Measurements from ENCODE around the gene PHLPP1.

The PHLPP1 gene

DNA sequence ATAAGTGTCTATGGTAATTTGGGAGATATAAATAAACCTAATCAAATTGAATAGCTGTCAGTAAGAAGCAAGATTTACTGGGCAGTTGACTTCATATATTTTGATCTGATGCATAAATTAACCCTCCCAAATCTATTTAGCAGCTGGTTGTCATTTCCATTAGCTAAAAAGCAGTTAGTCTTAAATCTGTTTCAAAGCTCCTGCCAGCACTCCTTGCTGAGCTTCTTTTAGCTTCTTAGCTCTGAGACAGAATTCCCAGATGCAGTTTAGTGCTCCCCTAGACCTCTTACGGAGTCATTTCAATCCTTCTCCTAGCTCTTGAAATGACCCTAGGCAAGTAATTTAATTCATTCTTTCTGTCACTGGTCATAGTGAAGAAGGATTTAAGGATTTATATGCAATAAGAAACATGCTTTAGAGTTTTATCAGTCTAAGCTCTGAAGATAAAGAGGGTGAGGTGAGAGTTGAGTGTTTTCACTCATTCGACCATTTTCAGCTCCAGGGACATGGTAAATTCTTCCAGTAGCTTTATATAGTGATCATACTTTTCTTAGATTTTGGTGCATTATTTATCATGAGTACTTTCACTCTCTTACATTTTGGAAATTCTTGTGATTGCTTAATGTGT lies 98.9 kb downstream of the PHLPP1 start:
- DNase-seq (ENCODE audit: low spot score), result no peak
- no peaks in the 10 kb centered on the region for H3K9me3 ChIP-seq (ENCODE audit: severe bottlenecking)

DNA sequence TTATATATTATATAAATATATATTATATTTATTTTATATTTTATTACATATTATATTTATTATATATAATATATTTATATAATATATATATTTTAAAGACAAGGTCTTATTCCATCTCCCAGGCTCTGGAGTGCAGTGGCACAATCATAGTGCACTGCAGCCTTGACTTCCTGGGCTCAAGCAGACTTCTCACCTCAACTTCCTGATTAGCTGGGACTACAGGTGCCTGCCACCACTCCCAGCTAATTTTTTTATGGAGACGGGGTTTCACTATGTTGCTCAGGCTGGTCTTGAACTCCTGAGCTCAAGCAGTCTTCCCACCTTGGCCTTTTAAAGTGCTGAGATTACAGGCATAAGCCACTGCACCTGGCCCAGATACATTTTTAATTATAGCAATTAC lies 110.0 kb downstream of the PHLPP1 start:
- Histone ChIP-seq H3K27me3 (ENCODE audit: insufficient read depth, poor library complexity, severe bottlenecking) (no peaks in the 10 kb centered on the region), H3K9me3 (ENCODE audit: severe bottlenecking) (no peaks in the 10 kb centered on the region), H3K4me1 (ENCODE audit: insufficient read depth, poor library complexity, severe bottlenecking) (no peaks in the 10 kb centered on the region), H3K36me3 (ENCODE audit: low read depth) (0 out of 2 replicates have a peak, but pooled peaks cover 5% of the 10 kb centered on the region), H3K4me3 (ENCODE audit: severe bottlenecking) (no peak overlapping the region), H3K27ac (ENCODE audit: poor library complexity, severe bottlenecking) (no peak overlapping the region)
- DNase-seq (ENCODE audit: low spot score) (no peak), ATAC-seq (ENCODE audit: low read depth) (no peak)
- TF ChIP-seq CTCF (IDR thresholded peaks at IDR 0.05; ENCODE audit: poor library complexity, severe bottlenecking), result no peak

More for the DNA sequence above, 98.9 kb downstream of the PHLPP1 start:
- no peak for ATAC-seq (ENCODE audit: low read depth)
- Histone ChIP-seq H3K36me3 (ENCODE audit: low read depth) (no peaks in the 10 kb centered on the region), H3K27ac (ENCODE audit: poor library complexity, severe bottlenecking) (no peak overlapping the region), H3K27me3 (ENCODE audit: insufficient read depth, poor library complexity, severe bottlenecking) (no peaks in the 10 kb centered on the region), H3K4me1 (ENCODE audit: insufficient read depth, poor library complexity, severe bottlenecking) (no peaks in the 10 kb centered on the region), H3K4me3 (ENCODE audit: severe bottlenecking) (no peak overlapping the region)
- TF ChIP-seq CTCF (IDR thresholded peaks at IDR 0.05; ENCODE audit: poor library complexity, severe bottlenecking), result no peak

DNA sequence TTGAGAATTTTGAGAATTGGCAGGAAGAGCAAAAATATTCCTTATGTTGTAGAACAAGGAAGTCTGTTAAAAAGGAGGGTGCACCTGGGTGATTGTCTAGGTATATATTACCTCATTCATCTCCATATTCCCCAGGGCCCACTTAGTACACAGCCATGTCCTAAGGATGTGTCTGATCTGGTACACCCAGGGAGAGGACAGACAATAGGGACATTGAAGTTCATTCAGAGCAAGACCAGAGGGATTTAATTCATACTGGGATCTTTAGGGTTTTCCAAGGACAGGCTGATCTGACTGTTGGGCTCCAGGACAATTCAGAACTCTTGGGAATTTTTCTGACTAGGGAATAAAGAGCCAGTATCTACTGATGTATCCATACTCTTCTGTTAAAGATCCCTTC lies 112.1 kb downstream of the PHLPP1 start:
- DNase-seq (ENCODE audit: low spot score), result no peak
- H3K27ac ChIP-seq (ENCODE audit: poor library complexity, severe bottlenecking), result no peak overlapping the region
- H3K27me3 ChIP-seq (ENCODE audit: insufficient read depth, poor library complexity, severe bottlenecking), result no peaks in the 10 kb centered on the region
- no peaks in the 10 kb centered on the region for H3K9me3 ChIP-seq (ENCODE audit: severe bottlenecking)
- H3K4me3 ChIP-seq (ENCODE audit: severe bottlenecking), result no peak overlapping the region
- peaks cover 5% of the 10 kb centered on the region for H3K4me1 ChIP-seq (ENCODE audit: insufficient read depth, poor library complexity, severe bottlenecking)
- no peak for ATAC-seq (ENCODE audit: low read depth)
- H3K36me3 ChIP-seq (ENCODE audit: low read depth), result 0 out of 2 replicates have a peak, but pooled peaks cover 6% of the 10 kb centered on the region
- no peak for TF ChIP-seq CTCF (IDR thresholded peaks at IDR 0.05; ENCODE audit: poor library complexity, severe bottlenecking)

- Histone ChIP-seq H3K27ac (ENCODE audit: poor library complexity, severe bottlenecking) (no peak overlapping the region), H3K36me3 (ENCODE audit: low read depth) (0 out of 2 replicates have a peak, but pooled peaks cover 6% of the 10 kb centered on the region), H3K4me1 (ENCODE audit: insufficient read depth, poor library complexity, severe bottlenecking) (peaks cover 5% of the 10 kb centered on the region), H3K9me3 (ENCODE audit: severe bottlenecking) (no peaks in the 10 kb centered on the region), H3K4me3 (ENCODE audit: severe bottlenecking) (no peak overlapping the region), H3K27me3 (ENCODE audit: insufficient read depth, poor library complexity, severe bottlenecking) (no peaks in the 10 kb centered on the region)
- TF ChIP-seq CTCF (IDR thresholded peaks at IDR 0.05; ENCODE audit: poor library complexity, severe bottlenecking), result no peak
- ATAC-seq (ENCODE audit: low read depth), result no peak
- DNase-seq (ENCODE audit: low spot score), result no peak
Measured at GRCh38 chr18:62828091-62828640, 112.8 kb downstream of the PHLPP1 start.

DNA sequence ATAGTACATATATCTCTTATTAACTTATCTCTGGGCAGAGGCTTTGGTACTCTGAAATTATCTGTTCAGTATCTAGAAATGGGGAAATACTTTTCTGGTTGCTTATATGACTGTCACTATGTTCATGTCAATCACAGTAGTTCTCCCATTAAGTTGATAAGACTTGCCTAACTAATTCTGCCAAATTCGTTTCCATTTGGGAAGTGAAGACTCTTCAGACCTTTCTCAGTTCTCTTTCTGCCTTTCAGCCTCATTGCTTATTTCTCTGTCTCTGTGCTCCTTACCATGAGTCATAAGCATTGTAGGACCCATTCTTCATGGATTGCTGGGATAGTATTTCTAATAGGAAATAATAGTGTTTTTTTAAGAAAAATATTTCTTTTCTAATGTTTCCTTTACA lies 113.5 kb downstream of the PHLPP1 start:
- DNase-seq (ENCODE audit: low spot score), result no peak
- Histone ChIP-seq H3K27ac (ENCODE audit: poor library complexity, severe bottlenecking) (no peak overlapping the region), H3K27me3 (ENCODE audit: insufficient read depth, poor library complexity, severe bottlenecking) (no peaks in the 10 kb centered on the region), H3K9me3 (ENCODE audit: severe bottlenecking) (no peaks in the 10 kb centered on the region), H3K4me3 (ENCODE audit: severe bottlenecking) (no peak overlapping the region), H3K4me1 (ENCODE audit: insufficient read depth, poor library complexity, severe bottlenecking) (peaks cover 5% of the 10 kb centered on the region), H3K36me3 (ENCODE audit: low read depth) (0 out of 2 replicates have a peak, but pooled peaks cover 6% of the 10 kb centered on the region)
- no peak for TF ChIP-seq CTCF (IDR thresholded peaks at IDR 0.05; ENCODE audit: poor library complexity, severe bottlenecking)
- no peak for ATAC-seq (ENCODE audit: low read depth)
